DND-41 (cell line): ENCODE data around the gene THUMPD2.

Experiments
- ATAC-seq: fragments of 200-7000 bp; cut with Tn5 transposase; 3 replicates; pipeline ENCODE4 v1.9.1; 2021; ENCODE audit warnings: low read depth; ENCODE audit not compliant: insufficient read depth
- DNase-seq: peaks from one replicate; pipeline ENCODE4 v3.0.0-alpha.2; 2020
- H2AFZ ChIP-seq: 2 replicates; pipeline ENCODE4 v1.6.0; 2012; ENCODE audit warnings: low read depth, low read length
- H3K27ac ChIP-seq: 2 replicates; pipeline ENCODE4 v1.5.1; 2012; ENCODE audit warnings: low read length, inconsistent platforms
- H3K27me3 ChIP-seq: fragments of 200-600 bp; sonication (generic); 2 replicates; pipeline ENCODE4 v1.6.0; 2012; ENCODE audit warnings: low read length, mild to moderate bottlenecking, inconsistent platforms; ENCODE audit not compliant: insufficient read depth, poor library complexity
- H3K36me3 ChIP-seq: 2 replicates; pipeline ENCODE4 v1.5.1; 2012; ENCODE audit warnings: low read length, inconsistent platforms; ENCODE audit not compliant: insufficient read depth
- H3K4me1 ChIP-seq: 2 replicates; pipeline ENCODE4 v1.5.1; 2012; ENCODE audit warnings: mild to moderate bottlenecking, low read length; ENCODE audit not compliant: insufficient read depth
- H3K4me2 ChIP-seq: 2 replicates; pipeline ENCODE4 v1.6.0; 2012; ENCODE audit warnings: mild to moderate bottlenecking, moderate library complexity, low read length, inconsistent platforms; ENCODE audit not compliant: insufficient read depth
- H3K4me3 ChIP-seq, 2 experiments: fragments of 200-600 bp in 1 of 2; shearing (Covaris generic) in 1 of 2; 2 replicates each; pipeline ENCODE4 v1.5.1; 2012 to 2016; ENCODE audit warnings: inconsistent platforms in 2 of 2, low read length in 2 of 2, mild to moderate bottlenecking in 2 of 2, low read depth in 1 of 2, moderate library complexity in 1 of 2
- H3K79me2 ChIP-seq: 2 replicates; pipeline ENCODE4 v1.6.0; 2012; ENCODE audit warnings: low read length, inconsistent platforms; ENCODE audit not compliant: insufficient read depth
- H3K9ac ChIP-seq: 2 replicates; pipeline ENCODE4 v1.6.0; 2012; ENCODE audit warnings: low read depth, mild to moderate bottlenecking, inconsistent platforms, low read length, moderate library complexity
- H3K9me3 ChIP-seq: 2 replicates; pipeline ENCODE4 v1.5.1; 2012; ENCODE audit warnings: low read length, moderate library complexity, mild to moderate bottlenecking, inconsistent platforms; ENCODE audit not compliant: insufficient read depth, severe bottlenecking
- H4K20me1 ChIP-seq: 2 replicates; pipeline ENCODE4 v1.6.0; 2012; ENCODE audit warnings: low read length; ENCODE audit not compliant: insufficient read depth
- EZH2 ChIP-seq: IDR thresholded peaks from 3 replicates; pipeline ENCODE4 v1.6.1; 2012; ENCODE audit warnings: borderline replicate concordance, low read depth, mild to moderate bottlenecking, moderate library complexity, low read length, inconsistent platforms; ENCODE audit not compliant: severe bottlenecking
- TF ChIP-seq, protein P1 (sequence below): IDR thresholded peaks from 2 replicates; pipeline ENCODE4 v1.5.1; 2012; ENCODE audit warnings: borderline replicate concordance, low read length, moderate library complexity, mild to moderate bottlenecking; ENCODE audit not compliant: poor library complexity, severe bottlenecking; ENCODE audit errors: extremely low read depth

Gene THUMPD2

DNA sequence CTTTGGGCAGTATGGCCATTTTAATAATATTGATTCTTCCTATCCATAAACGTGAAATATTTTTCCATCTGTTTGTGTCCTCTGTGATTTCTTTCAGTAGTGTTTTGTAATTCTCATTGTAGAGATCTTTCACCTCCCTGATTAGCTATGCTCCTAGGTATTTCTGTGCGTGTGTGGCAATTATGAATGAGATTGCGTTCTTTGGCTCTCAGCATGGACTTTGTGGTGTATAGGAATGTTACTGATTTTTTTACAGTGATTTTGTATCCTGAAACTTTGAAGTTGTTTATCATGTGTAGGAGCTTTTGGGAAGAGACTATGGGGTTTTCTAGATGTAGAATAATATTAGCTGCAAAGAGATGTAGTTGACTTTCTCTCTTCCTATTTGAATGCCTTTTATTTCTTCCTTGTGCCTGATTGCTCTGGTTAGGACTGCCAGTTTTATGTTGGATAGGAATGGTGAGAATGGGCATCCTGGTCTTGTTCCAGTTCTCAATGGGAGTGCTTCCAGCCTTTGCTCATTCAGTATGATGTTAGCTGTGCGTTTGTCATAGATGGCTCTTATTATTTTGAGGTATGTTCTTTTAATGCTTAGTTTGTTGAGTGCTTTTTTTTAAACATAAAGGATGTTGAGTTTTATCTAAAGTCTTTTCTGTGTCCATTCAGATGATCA lies 27.0 kb upstream of the THUMPD2 start:
- Histone ChIP-seq H3K4me3 (no peak overlapping the region), H2AFZ (no peak overlapping the region), H3K36me3 (no peaks in the 10 kb centered on the region), H4K20me1 (no peaks in the 10 kb centered on the region), H3K9me3 (peaks cover 16% of the 10 kb centered on the region), H3K79me2 (no peaks in the 10 kb centered on the region), H3K27ac (no peak overlapping the region), H3K27me3 (no peaks in the 10 kb centered on the region), H3K9ac (no peak overlapping the region), H3K4me2 (no peak overlapping the region), H3K4me1 (no peaks in the 10 kb centered on the region)
- TF ChIP-seq, protein P1, sequence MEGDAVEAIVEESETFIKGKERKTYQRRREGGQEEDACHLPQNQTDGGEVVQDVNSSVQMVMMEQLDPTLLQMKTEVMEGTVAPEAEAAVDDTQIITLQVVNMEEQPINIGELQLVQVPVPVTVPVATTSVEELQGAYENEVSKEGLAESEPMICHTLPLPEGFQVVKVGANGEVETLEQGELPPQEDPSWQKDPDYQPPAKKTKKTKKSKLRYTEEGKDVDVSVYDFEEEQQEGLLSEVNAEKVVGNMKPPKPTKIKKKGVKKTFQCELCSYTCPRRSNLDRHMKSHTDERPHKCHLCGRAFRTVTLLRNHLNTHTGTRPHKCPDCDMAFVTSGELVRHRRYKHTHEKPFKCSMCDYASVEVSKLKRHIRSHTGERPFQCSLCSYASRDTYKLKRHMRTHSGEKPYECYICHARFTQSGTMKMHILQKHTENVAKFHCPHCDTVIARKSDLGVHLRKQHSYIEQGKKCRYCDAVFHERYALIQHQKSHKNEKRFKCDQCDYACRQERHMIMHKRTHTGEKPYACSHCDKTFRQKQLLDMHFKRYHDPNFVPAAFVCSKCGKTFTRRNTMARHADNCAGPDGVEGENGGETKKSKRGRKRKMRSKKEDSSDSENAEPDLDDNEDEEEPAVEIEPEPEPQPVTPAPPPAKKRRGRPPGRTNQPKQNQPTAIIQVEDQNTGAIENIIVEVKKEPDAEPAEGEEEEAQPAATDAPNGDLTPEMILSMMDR = no peak
- TF ChIP-seq EZH2 = no peak
- DNase-seq (no peak), ATAC-seq (no peak)

DNA sequence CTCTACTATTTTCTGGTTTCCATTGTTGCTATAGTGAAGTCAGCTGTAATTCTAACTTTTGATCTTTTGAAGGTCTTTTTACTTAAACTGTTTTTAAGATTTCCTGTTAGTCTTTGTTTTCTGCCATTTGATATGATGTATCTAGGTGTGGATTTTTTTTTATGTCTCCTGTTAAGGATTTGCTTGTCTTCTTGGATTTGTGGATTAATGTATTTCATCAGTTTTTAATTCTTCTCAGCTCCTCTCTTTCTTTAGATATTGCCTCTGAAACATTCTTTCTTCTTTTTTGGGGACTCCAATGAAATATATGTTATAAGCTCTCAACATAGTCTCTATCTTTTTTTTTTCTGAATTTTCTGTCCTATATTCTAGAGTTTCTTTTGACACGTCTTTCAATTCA lies 24.8 kb upstream of the THUMPD2 start:
- no peak overlapping the region for H3K27ac ChIP-seq
- H3K4me1 ChIP-seq = no peaks in the 10 kb centered on the region
- no peaks in the 10 kb centered on the region for H3K79me2 ChIP-seq
- no peak overlapping the region for H2AFZ ChIP-seq
- peaks cover 16% of the 10 kb centered on the region for H3K9me3 ChIP-seq
- ATAC-seq = no peak
- no peaks in the 10 kb centered on the region for H3K36me3 ChIP-seq
- DNase-seq = no peak
- H3K9ac ChIP-seq = no peak overlapping the region
- no peaks in the 10 kb centered on the region for H3K27me3 ChIP-seq
- H3K4me2 ChIP-seq = no peak overlapping the region
- no peaks in the 10 kb centered on the region for H4K20me1 ChIP-seq
- no peak overlapping the region for H3K4me3 ChIP-seq
- TF ChIP-seq EZH2 = no peak
- TF ChIP-seq, protein P1 = no peak

DNA sequence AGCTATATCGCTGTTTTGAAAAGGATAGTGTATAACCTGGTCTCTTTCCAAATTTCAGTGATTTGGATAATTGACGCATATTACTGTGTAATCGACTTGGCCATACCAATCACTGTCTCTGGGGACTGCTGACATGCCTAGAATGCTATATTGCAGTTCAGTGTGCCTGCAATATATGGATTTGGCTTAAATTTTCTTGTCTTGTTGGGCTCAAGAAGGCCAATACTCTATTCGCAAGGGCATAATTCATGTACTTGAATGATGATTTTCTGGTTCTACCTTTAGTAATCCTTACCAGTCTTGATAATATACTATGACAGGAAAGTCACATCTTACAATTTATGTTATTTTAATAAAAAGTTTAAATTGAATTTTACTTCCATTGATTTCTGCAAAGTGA lies 21.7 kb upstream of the THUMPD2 start:
- H3K9ac ChIP-seq = no peak overlapping the region
- H2AFZ ChIP-seq = no peak overlapping the region
- TF ChIP-seq, protein P1 = no peak
- TF ChIP-seq EZH2 = no peak
- no peaks in the 10 kb centered on the region for H3K36me3 ChIP-seq
- H3K9me3 ChIP-seq = peaks cover 16% of the 10 kb centered on the region
- no peak overlapping the region for H3K4me2 ChIP-seq
- no peaks in the 10 kb centered on the region for H3K79me2 ChIP-seq
- no peak overlapping the region for H3K4me3 ChIP-seq
- DNase-seq (no peak), ATAC-seq (no peak)
- H3K27me3 ChIP-seq = no peaks in the 10 kb centered on the region
- no peak overlapping the region for H3K27ac ChIP-seq
- no peaks in the 10 kb centered on the region for H3K4me1 ChIP-seq
- no peaks in the 10 kb centered on the region for H4K20me1 ChIP-seq
